ENCODE results near the gene HS6ST2.

HS6ST2 gene

GRCh38 chrX:132933170-132933569, 25.3 kb downstream of the HS6ST2 start:
- Histone ChIP-seq H3K27ac (no peak overlapping the region), H3K36me3 (no peaks in the 10 kb centered on the region), H3K27me3 (ENCODE audit: insufficient read depth, low read depth, severe bottlenecking) (peaks cover 22% of the 10 kb centered on the region), H3K9me3 (ENCODE audit: severe bottlenecking) (no peaks in the 10 kb centered on the region), H3K4me3 (ENCODE audit: low read depth, low read length) (no peak overlapping the region)
- TF ChIP-seq CTCF (IDR thresholded peaks at IDR 0.05; ENCODE audit: low read depth, low read length): no peak
- DNase-seq: no peak

GRCh38 chrX:132924426-132924825, 34.0 kb downstream of the HS6ST2 start:
- DNase-seq: no peak
- Histone ChIP-seq H3K9me3 (ENCODE audit: severe bottlenecking) (no peaks in the 10 kb centered on the region), H3K27me3 (ENCODE audit: insufficient read depth, low read depth, severe bottlenecking) (peaks cover 68% of the 10 kb centered on the region), H3K27ac (no peak overlapping the region), H3K4me3 (ENCODE audit: low read depth, low read length) (no peak overlapping the region), H3K36me3 (no peaks in the 10 kb centered on the region)
- no peak for TF ChIP-seq CTCF (IDR thresholded peaks at IDR 0.05; ENCODE audit: low read depth, low read length)

GRCh38 chrX:132918523-132918922, 39.9 kb downstream of the HS6ST2 start:
- no peaks in the 10 kb centered on the region for H3K36me3 ChIP-seq
- H3K27me3 ChIP-seq (ENCODE audit: insufficient read depth, low read depth, severe bottlenecking): peaks cover 53% of the 10 kb centered on the region
- no peak overlapping the region for H3K4me3 ChIP-seq (ENCODE audit: low read depth, low read length)
- no peak overlapping the region for H3K27ac ChIP-seq
- H3K9me3 ChIP-seq (ENCODE audit: severe bottlenecking): no peaks in the 10 kb centered on the region
- no peak for TF ChIP-seq CTCF (IDR thresholded peaks at IDR 0.05; ENCODE audit: low read depth, low read length)
- no peak for DNase-seq

- Histone ChIP-seq H3K9me3 (ENCODE audit: severe bottlenecking) (no peaks in the 10 kb centered on the region), H3K27ac (no peak overlapping the region), H3K36me3 (no peaks in the 10 kb centered on the region), H3K4me3 (ENCODE audit: low read depth, low read length) (no peak overlapping the region), H3K27me3 (ENCODE audit: insufficient read depth, low read depth, severe bottlenecking) (peaks cover 38% of the 10 kb centered on the region)
- no peak for DNase-seq
- no peak for TF ChIP-seq CTCF (IDR thresholded peaks at IDR 0.05; ENCODE audit: low read depth, low read length)
Measured at GRCh38 chrX:132916349-132916748, 42.1 kb downstream of the HS6ST2 start.

- H3K4me3 ChIP-seq (ENCODE audit: low read depth, low read length): no peak overlapping the region
- no peak for TF ChIP-seq CTCF (IDR thresholded peaks at IDR 0.05; ENCODE audit: low read depth, low read length)
- H3K27me3 ChIP-seq (ENCODE audit: insufficient read depth, low read depth, severe bottlenecking): peaks cover 36% of the 10 kb centered on the region
- DNase-seq: no peak
- no peaks in the 10 kb centered on the region for H3K36me3 ChIP-seq
- H3K9me3 ChIP-seq (ENCODE audit: severe bottlenecking): no peaks in the 10 kb centered on the region
- H3K27ac ChIP-seq: no peak overlapping the region
Measured at GRCh38 chrX:132909643-132910042, 48.8 kb downstream of the HS6ST2 start.

- Histone ChIP-seq H3K27ac (no peak overlapping the region), H3K4me3 (ENCODE audit: low read depth, low read length) (no peak overlapping the region), H3K36me3 (no peaks in the 10 kb centered on the region), H3K27me3 (ENCODE audit: insufficient read depth, low read depth, severe bottlenecking) (peaks cover 35% of the 10 kb centered on the region), H3K9me3 (ENCODE audit: severe bottlenecking) (no peaks in the 10 kb centered on the region)
- no peak for DNase-seq
- TF ChIP-seq CTCF (IDR thresholded peaks at IDR 0.05; ENCODE audit: low read depth, low read length): no peak
Measured at GRCh38 chrX:132908891-132909290, 49.5 kb downstream of the HS6ST2 start.
